ENCODE results near the gene SIRT6.
"Not testable (repeated sequence)": the region's sequence is repeated elsewhere in the genome, so short reads cannot be mapped to it uniquely, and the experiment has no call there.

SIRT6 gene

DNA sequence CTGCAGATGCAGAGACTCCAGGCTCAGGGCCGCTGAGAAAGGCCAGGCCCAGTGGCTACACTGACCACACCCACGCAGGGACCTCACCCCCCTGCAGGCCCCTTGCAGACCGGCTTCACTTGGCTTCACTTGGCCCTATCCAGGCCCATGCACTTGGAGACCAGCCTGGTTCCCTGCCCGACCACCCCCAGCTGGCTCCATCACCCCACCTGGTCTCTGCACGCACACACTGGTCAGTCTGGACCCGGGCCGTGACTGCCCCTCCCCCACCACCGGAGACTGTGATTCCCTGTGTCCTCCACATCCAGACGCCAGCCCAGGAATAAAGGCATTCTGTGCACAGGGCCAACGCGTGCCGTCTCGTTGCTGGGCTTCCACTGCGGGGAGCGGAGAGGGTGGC lies 42.1 kb upstream of the SIRT6 start:
- TF ChIP-seq, protein P1, sequence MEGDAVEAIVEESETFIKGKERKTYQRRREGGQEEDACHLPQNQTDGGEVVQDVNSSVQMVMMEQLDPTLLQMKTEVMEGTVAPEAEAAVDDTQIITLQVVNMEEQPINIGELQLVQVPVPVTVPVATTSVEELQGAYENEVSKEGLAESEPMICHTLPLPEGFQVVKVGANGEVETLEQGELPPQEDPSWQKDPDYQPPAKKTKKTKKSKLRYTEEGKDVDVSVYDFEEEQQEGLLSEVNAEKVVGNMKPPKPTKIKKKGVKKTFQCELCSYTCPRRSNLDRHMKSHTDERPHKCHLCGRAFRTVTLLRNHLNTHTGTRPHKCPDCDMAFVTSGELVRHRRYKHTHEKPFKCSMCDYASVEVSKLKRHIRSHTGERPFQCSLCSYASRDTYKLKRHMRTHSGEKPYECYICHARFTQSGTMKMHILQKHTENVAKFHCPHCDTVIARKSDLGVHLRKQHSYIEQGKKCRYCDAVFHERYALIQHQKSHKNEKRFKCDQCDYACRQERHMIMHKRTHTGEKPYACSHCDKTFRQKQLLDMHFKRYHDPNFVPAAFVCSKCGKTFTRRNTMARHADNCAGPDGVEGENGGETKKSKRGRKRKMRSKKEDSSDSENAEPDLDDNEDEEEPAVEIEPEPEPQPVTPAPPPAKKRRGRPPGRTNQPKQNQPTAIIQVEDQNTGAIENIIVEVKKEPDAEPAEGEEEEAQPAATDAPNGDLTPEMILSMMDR (IDR thresholded peaks at IDR 0.05), result no peak
- no peak overlapping the region for H3K27ac ChIP-seq
- no peak for DNase-seq (ENCODE audit: low spot score)

DNA sequence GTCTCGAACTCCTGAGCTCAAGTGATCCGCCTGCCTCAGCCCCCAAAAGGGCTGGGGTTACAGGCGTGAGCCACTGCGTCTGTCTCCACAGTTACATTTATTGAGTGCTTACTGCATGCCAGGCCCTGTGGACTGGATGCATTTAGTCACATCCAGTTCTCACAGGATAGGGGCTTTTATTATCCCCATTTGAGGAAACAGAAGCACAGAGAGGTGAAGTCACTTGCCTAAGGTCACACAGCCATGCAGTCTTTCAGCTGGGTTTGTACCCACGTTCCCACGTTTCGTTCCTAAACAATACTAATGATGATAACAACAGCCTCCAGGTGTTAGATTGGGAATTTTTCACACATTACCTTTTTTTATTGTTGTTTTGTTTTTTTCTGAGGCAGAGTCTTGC lies 37.8 kb upstream of the SIRT6 start:
- no peak for DNase-seq (ENCODE audit: low spot score)
- TF ChIP-seq, protein P1 (IDR thresholded peaks at IDR 0.05), result no peak
- Histone ChIP-seq H3K27ac (no peak overlapping the region), H3K4me3 (no peak overlapping the region)

More for the DNA sequence above, 42.1 kb upstream of the SIRT6 start:
- no peak overlapping the region for H3K4me3 ChIP-seq

DNA sequence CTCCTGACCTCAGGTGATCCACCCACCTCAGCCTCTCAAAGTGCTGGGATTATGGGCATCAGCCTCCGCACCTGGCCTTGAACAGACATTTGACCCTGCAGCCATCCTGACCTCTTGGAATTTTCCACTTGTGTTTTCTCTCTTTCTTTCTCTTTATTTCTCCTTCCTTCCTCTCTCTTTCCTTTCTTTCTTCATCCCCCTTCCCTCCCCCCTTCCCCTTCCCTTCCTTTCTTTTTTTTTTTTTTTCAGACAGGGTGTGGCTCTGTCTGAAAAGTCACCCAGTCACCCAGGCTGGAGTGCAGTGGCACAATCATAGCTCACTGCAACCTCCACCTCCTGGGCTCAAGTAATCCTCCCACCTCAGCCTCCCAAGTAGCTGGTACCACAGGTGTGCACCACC lies 36.2 kb upstream of the SIRT6 start:
- not testable (repeated sequence) for H3K27ac ChIP-seq; DNase-seq (ENCODE audit: low spot score); H3K4me3 ChIP-seq

DNA sequence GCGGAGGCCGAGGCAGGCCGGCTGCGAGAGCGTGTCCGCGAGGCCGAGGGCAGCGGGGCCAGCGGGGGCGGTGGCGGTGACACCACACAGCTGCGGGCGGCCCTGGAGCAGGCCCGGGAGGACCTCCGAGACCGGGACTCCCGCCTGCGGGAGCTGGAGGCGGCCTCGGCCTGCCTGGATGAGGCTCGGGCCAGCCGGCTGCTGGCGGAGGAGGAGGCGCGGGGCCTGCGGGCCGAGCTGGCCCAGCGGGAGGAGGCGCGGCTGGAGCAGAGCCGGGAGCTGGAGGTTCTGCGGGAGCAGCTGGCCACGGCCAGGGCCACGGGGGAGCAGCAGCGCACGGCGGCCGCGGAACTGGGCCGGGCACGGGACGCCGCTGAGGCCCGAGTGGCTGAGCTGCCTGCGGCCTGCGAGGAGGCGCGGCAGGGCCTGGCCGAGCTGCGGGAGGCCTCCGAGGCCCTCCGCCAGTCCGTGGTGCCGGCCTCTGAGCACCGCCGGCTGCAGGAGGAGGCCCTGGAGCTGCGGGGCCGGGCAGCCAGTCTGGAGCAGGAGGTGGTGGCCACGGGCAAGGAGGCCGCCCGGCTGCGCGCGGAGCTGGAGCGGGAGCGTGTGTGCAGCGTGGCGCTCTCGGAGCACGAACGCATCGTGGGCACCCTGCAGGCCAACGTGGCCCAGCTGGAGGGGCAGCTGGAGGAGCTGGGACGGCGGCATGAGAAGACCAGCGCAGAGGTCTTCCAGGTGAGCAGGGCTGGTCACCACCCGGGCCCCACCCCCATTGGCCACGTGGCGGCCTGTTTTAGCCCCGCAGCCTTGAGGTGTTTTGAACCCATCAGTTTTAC lies 35.3 kb upstream of the SIRT6 start:
- no peak for DNase-seq (ENCODE audit: low spot score)
- H3K27ac ChIP-seq, result no peak overlapping the region
- TF ChIP-seq, protein P1 (IDR thresholded peaks at IDR 0.05), result no peak
- H3K4me3 ChIP-seq, result no peak overlapping the region

DNA sequence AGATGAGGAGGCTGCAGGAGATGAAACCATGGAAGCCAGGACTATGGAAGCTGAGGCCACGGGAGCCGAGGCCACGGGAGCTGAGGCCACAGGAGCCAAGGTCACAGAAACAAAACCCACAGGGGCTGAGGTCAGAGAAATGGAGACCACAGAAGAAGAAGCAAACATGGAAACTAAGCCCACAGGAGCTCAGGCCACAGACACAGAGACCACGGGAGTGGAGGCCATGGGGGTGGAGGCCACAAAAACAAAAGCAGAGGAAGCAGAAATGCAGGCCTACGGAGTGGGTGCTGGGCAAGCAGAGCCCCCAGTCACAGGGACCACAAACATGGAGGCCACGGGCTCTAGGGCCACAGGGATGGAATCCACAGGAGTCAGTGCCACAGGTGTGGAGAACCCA lies 34.5 kb upstream of the SIRT6 start:
- TF ChIP-seq, protein P1 (IDR thresholded peaks at IDR 0.05), result no peak
- H3K4me3 ChIP-seq, result no peak overlapping the region

DNA sequence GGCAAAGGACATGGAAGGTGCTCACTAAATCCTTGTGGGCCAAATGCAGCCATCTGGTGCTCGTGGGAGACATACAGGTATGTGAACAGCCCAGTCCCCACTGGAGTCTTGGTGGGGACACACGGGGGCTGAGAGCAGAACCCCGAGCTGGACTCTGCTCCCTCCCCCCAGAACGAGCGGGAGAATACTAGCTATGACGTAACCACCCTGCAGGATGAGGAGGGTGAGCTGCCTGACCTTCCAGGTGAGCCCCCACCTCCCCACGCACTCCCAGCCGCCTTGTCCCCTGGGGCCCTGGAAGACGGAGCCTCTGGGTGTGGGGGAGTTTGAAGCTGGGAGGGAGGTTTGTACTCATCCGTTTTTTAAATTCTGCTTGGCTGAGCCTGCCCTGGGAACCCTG lies 33.4 kb upstream of the SIRT6 start:
- H3K27ac ChIP-seq, result no peak overlapping the region
- TF ChIP-seq, protein P1 (IDR thresholded peaks at IDR 0.05), result no peak
- no peak overlapping the region for H3K4me3 ChIP-seq
- DNase-seq (ENCODE audit: low spot score), result no peak

More for the DNA sequence above, 34.5 kb upstream of the SIRT6 start:
- H3K27ac ChIP-seq, result no peak overlapping the region
- DNase-seq (ENCODE audit: low spot score), result no peak

DNA sequence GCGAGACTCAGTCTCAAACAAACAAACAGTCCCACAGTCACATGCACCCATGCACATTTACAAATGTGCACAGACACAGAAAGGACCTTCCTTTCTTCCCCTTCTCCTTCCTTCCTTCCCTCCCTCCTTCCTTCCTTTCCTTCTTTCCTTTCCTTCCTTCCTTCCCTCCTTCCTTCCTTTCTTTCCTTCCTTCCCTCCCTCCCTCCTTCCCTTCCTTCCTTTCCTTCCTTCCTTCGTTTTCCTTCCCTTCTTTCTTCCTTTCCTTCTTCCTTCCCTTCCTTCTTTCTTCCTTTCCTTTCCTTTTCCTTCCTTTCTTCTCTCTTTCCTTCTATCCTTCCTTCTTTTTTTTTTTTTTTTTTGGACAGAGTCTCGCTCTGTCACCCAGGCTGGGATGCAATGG lies 30.8 kb upstream of the SIRT6 start:
- TF ChIP-seq, protein P1 (IDR thresholded peaks at IDR 0.05), result no peak
- no peak for DNase-seq (ENCODE audit: low spot score)
- H3K4me3 ChIP-seq, result no peak overlapping the region

More for the DNA sequence above, 30.8 kb upstream of the SIRT6 start:
- H3K27ac ChIP-seq, result no peak overlapping the region

All from coronary artery (tissue), 2 donors.